ENCODE measurements around the gene GDA.
"Not testable (repeated sequence)": the region's sequence is repeated elsewhere in the genome, so short reads cannot be mapped to it uniquely, and the experiment has no call there.

Gene GDA

DNA sequence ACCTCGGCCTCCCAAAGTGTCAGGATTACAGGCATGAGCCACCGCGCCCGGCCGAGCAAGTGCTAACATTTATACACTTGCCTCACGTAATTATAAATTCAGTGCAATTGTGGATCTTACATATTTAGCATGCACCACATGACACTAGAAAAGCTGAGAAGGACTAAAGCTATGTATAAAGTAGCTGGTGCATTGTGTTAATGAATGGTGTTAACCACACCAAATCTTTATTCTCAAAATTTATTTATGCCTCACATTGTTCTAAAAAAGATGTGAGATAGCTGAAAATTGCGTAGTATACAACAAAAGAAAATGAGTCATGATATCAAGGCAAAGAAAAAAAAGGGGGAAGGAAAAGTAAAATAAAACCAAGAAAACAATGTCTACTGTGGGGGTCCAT, 54.8 kb downstream of the GDA start:
- no peak for DNase-seq (ENCODE audit: low read depth in 3 of 3, low spot score in 1 of 3)

- no peak for DNase-seq (ENCODE audit: low read depth in 3 of 3, low spot score in 1 of 3)
Measured at GRCh38 chr9:72205513-72205912, 56.3 kb downstream of the GDA start.

DNA sequence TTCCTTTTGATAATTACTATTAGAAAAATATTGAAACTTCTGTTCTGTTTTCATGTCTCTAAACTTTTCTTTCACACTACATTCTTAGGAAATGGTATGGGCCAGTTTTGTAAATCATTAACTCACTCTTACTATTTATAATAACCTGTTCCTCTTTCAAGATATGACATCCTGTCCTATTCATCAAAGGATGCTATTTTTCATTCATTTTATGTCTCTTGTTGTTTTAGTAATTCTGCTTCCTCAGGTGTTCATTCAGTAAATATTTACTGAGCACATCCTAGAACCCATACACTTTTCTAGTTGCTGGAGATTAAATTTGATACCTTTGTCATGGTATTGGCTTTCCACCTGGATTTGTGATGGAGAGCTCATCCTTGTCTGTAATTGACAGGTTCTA, 58.0 kb downstream of the GDA start:
- DNase-seq (ENCODE audit: low read depth in 3 of 3, low spot score in 1 of 3) = no peak

- DNase-seq (ENCODE audit: low read depth in 3 of 3, low spot score in 1 of 3) = no peak
Measured at GRCh38 chr9:72210522-72210921, 61.3 kb downstream of the GDA start.

- DNase-seq (ENCODE audit: low read depth in 3 of 3, low spot score in 1 of 3) = no peak
Measured at GRCh38 chr9:72211047-72211446, 61.8 kb downstream of the GDA start.

- DNase-seq (ENCODE audit: low read depth in 3 of 3, low spot score in 1 of 3) = no peak
Measured at GRCh38 chr9:72213906-72214305, 64.7 kb downstream of the GDA start.

- no peak for DNase-seq (ENCODE audit: low read depth in 3 of 3, low spot score in 1 of 3)
Measured at GRCh38 chr9:72217306-72217842, 68.1 kb downstream of the GDA start.

DNA sequence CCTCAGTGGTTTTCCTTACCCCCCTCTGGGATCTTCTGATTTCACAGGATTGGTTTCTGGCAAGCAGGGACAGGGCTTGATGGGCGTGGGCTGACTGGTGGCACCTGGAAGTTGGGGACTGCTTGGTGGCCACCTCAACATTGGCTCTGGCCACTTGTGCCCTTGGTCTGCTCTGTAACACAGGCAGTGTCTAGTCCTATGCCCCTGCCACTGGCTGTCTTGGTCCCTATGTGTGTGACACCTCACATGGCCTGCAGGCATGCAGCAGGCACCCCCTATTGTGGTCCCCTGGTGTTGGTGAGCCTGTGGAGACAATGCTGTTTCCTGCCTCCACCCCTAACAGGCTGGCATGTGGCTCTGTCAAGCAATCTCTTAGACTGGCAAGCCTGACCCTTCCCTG, 71.3 kb downstream of the GDA start:
- DNase-seq (ENCODE audit: low read depth in 3 of 3, low spot score in 1 of 3) = no peak

GRCh38 chr9:72226146-72226812, 77.0 kb downstream of the GDA start:
- no peak for DNase-seq (ENCODE audit: low read depth in 3 of 3, low spot score in 1 of 3)

DNA sequence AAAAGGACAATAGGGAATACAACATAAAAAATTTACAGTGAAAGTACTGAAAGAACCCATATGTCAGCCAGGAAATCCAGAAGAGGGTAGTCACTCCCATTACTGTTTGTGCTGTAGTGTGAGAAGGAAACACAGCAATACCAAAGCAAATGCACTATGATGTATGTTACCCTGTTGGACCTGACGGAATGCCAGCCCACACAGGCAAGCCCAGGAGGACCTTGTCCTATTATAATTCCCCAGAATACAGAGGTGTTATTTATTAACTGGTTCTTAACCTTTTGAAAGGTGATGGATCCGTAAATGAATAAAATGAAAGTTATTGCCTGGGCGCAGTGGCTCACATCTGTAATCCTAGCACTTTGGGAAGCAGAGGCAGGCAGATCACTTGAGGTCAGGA, 79.0 kb downstream of the GDA start:
- no peak for DNase-seq (ENCODE audit: low read depth in 3 of 3, low spot score in 1 of 3)

- no peak for DNase-seq (ENCODE audit: low read depth in 3 of 3, low spot score in 1 of 3)
Measured at GRCh38 chr9:72232778-72233177, 83.5 kb downstream of the GDA start.

DNA sequence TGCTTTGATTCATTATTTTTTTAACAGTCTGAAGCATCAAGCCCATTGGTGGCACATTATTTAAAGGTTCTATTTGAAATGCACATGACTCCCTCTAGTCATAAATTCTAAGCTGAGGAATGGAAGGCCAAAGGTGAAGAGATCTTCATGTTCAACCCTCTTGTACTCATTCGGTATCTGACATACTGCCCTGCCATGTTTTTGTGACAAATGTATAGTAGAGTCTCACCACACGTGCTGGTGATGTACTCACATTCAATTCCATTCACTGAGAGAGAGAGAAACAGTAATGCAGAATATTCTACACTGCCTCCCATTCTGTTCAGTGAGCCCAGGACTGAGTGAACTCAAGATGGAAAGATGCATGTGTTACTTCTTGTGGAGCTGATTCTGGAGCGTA, 98.3 kb downstream of the GDA start:
- no peak for DNase-seq (ENCODE audit: low read depth in 3 of 3, low spot score in 1 of 3)

GRCh38 chr9:72251589-72251988, 102.3 kb downstream of the GDA start:
- DNase-seq (ENCODE audit: low read depth in 3 of 3, low spot score in 1 of 3) = no peak

- DNase-seq (ENCODE audit: low read depth in 3 of 3, low spot score in 1 of 3) = no peak
Measured at GRCh38 chr9:72254901-72255545, 105.8 kb downstream of the GDA start.

GRCh38 chr9:72255569-72255968, 106.3 kb downstream of the GDA start:
- no peak for DNase-seq (ENCODE audit: low read depth in 3 of 3, low spot score in 1 of 3)

DNA sequence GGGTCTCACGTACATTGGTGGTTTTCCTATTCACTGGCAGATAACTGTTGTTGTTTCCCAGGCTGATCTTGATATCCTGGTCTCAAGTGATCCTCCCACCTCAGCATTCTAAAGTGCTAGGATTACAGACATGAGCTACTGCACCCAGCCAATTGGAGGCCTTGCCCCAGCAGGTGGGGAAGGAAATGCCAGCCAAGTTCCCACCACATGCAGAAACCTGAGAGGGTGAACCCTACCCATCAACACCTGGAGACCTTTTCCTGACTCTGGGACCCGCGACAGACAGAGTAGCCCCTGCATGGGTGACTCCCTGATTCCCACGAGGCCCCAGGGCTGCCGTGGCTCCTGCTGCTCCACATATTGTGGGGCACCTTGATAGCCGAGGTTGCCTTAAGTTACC, 107.7 kb downstream of the GDA start:
- DNase-seq (ENCODE audit: low read depth in 3 of 3, low spot score in 1 of 3) = no peak

DNA sequence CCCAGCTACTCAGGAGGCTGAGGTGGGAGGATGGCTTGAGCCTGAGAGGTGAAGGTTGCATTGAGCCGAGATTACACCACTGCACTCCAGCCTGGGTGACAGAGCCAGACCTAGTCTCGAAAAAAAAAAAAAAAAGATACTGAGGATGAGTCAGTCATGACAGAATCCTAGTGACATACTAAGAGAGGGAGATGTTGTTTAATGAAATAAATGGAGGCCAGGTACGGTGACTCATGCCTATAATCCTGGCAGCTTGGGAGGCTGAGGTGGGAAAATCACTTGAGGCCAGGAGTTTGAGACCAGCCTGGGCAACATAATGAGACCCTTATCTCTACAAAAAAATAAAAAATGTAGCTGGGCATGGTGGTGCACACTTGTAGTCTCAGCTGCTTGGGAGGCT, 108.6 kb downstream of the GDA start:
- no peak for DNase-seq (ENCODE audit: low read depth in 3 of 3, low spot score in 1 of 3)

GRCh38 chr9:72262063-72262462, 112.8 kb downstream of the GDA start:
- no peak for DNase-seq (ENCODE audit: low read depth in 3 of 3, low spot score in 1 of 3)

GRCh38 chr9:72263572-72263971, 114.3 kb downstream of the GDA start:
- no peak for DNase-seq (ENCODE audit: low read depth in 3 of 3, low spot score in 1 of 3)

GRCh38 chr9:72268961-72269360, 119.7 kb downstream of the GDA start:
- no peak for DNase-seq (ENCODE audit: low read depth in 3 of 3, low spot score in 1 of 3)

DNA sequence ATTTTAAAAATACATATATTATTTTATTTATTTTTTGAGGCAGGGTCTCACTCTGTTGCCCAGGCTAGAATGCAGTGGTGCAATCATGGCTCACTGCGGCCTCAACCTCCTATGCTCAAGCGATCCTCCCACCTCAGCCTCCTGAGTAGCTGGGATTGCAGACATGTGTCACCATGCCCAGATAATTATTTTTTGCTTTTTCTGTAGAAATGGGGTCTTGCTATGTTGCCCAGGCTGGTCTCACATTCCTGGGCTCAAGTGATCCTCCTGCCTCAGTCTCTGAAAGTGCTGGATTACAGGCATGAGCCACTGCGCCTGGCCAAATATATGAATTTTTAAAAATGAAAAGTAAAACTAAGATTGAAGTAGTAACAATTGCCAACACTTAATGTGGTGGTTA, 121.1 kb downstream of the GDA start:
- DNase-seq (ENCODE audit: low read depth in 3 of 3, low spot score in 1 of 3) = not testable (repeated sequence)

- peak in 1 of 3 donors; percentile 8 for DNase-seq (ENCODE audit: low read depth in 3 of 3, low spot score in 1 of 3)
Measured at GRCh38 chr9:72271613-72272478, 122.6 kb downstream of the GDA start.
